Caco-2 (cell line): ENCODE measurements around the gene NHLRC4. TPM values are rescaled to one million over a fixed set of nuclear protein-coding genes. Genes with fewer than 3 reads are reported as not detected.
A peak's percentile ranks its signal among the peaks of the same experiment; 100 is the strongest.

Source experiments
- BruUV-seq: library from RNA; stranded (reverse); fragments of 400-500 nt; replicated peaks from 2 replicates; lab custom pipeline; 2021; lab: Mats Ljungman, UMichigan
- CTCF ChIA-PET: fragments of 300-600 bp; sonication (Branson Sonifier 250); formaldehyde crosslinking; loops from one replicate; lab custom pipeline; 2022; ENCODE audit warnings: antibody characterized with exemption; lab: Charles Lee
- POLR2A ChIA-PET: fragments of 300-600 bp; sonication (Branson Sonifier 250); formaldehyde crosslinking; loops from one replicate; lab custom pipeline; 2022; ENCODE audit warnings: antibody characterized with exemption; lab: Charles Lee
- DNase-seq, 2 experiments: peaks; one replicate each; pipeline versions ENCODE4 v3.0.0 to v3.0.0-alpha.2; 2020 to 2022
- H3K27me3 ChIP-seq: replicated peaks from 2 replicates; pipeline ENCODE4 v1.6.0; 2011; ENCODE audit warnings: low read length; ENCODE audit not compliant: control insufficient read depth, insufficient read depth
- H3K36me3 ChIP-seq: 2 replicates; pipeline ENCODE4 v1.5.1; 2011; ENCODE audit warnings: low read length; ENCODE audit not compliant: control insufficient read depth, insufficient read depth
- H3K4me1 ChIP-seq: fragments of 250-450 bp; sonication (Bioruptor Pico); 2 replicates; pipeline ENCODE4 v1.5.1; 2020; ENCODE audit warnings: mild to moderate bottlenecking
- H3K4me3 ChIP-seq: 2 replicates; pipeline ENCODE4 v1.5.1; 2011; ENCODE audit warnings: low read depth, mild to moderate bottlenecking, control low read depth, low read length
- H3K9me3 ChIP-seq: fragments of 250-450 bp; sonication (Bioruptor Pico); 2 replicates; pipeline ENCODE4 v1.5.1; 2020; ENCODE audit warnings: mild to moderate bottlenecking, moderate library complexity
- H3K27ac Mint-ChIP-seq: one replicate; pipeline ENCODE4 v1.8.0; 2022; ENCODE audit warnings: mixed read lengths; ENCODE audit not compliant: unreplicated experiment
- H3K27me3 Mint-ChIP-seq: one replicate; pipeline ENCODE4 v1.8.0; 2022; ENCODE audit warnings: mixed read lengths; ENCODE audit not compliant: insufficient read depth, unreplicated experiment
- H3K36me3 Mint-ChIP-seq: one replicate; pipeline ENCODE4 v1.8.0; 2022; ENCODE audit warnings: mild to moderate bottlenecking, mixed read lengths; ENCODE audit not compliant: insufficient read depth, unreplicated experiment
- H3K4me1 Mint-ChIP-seq: one replicate; pipeline ENCODE4 v1.8.0; 2022; ENCODE audit warnings: low read depth, mixed read lengths; ENCODE audit not compliant: unreplicated experiment
- H3K4me3 Mint-ChIP-seq: one replicate; pipeline ENCODE4 v1.8.0; 2022; ENCODE audit warnings: mild to moderate bottlenecking, moderate library complexity, mixed read lengths; ENCODE audit not compliant: unreplicated experiment
- H3K9me3 Mint-ChIP-seq: one replicate; pipeline ENCODE4 v1.8.0; 2022; ENCODE audit warnings: mixed read lengths; ENCODE audit not compliant: unreplicated experiment
- CTCF ChIP-seq, 2 experiments: fragments of 200-600 bp in 1 of 2; IDR thresholded peaks; 1 replicate in 1 of 2; 2 replicates in 1 of 2; pipeline versions ENCODE4 v1.5.1 to v1.8.0; 2011 to 2022; ENCODE audit warnings: antibody characterized with exemption in 1 of 2, control low read depth in 1 of 2, inconsistent platforms in 1 of 2, low read depth in 1 of 2, low read length in 1 of 2, mild to moderate bottlenecking in 1 of 2, moderate library complexity in 1 of 2; ENCODE audit not compliant: insufficient read depth in 1 of 2, severe bottlenecking in 1 of 2, unreplicated experiment in 1 of 2
- intact Hi-C: fragments of 100-400 bp; cut with micrococcal nuclease; formaldehyde crosslinking; loops from one replicate; pipeline ENCODE4 v1.10.0; 2022; ENCODE audit not compliant: unreplicated experiment
- total RNA-seq: library from RNA; stranded (reverse); gene quantifications from 2 replicates; pipeline ENCODE4 v1.2.3, GENCODE V29; 2022

NHLRC4 gene
- total RNA-seq, 1 experiment from 2014 or later = not detected

DNA sequence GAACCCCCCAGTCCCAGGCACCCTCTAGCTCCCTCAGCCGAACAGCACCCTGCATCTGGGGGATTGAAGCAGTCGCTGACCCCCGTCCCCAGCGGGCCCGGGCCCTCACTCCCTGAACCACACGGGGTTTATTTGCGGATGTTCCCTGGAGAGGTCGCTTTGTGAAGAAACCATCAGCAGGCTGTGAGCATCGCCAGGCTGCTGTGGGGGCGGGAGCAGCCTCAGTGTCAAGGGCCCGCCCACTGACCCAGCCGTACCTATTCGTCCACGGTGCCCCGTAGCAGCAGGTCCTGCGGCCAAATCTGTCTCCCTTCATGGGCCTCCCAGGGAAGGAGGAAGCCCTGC is 16.6 kb downstream of the NHLRC4 start:
- Mint-ChIP-seq H3K4me3 (no peak overlapping the region), H3K27ac (no peak overlapping the region), H3K4me1 (no peaks in the 10 kb centered on the region), H3K27me3 (no peaks in the 10 kb centered on the region), H3K9me3 (no peaks in the 10 kb centered on the region), H3K36me3 (peaks cover 24% of the 10 kb centered on the region)
- Histone ChIP-seq H3K4me1 (peaks cover 3% of the 10 kb centered on the region; the same call in 1 of the 2 replicates), H3K27me3 (no peaks in the 10 kb centered on the region), H3K36me3 (no peaks in the 10 kb centered on the region; the same call in none of the 2 replicates), H3K9me3 (no peaks in the 10 kb centered on the region), H3K4me3 (no peak overlapping the region)
- BruUV-seq = no TSS peak
- no peak for TF ChIP-seq CTCF (IDR thresholded peaks at IDR 0.05; ENCODE audit: insufficient read depth in 1 of 2, low read depth in 1 of 2, low read length in 1 of 2, severe bottlenecking in 1 of 2, unreplicated experiment in 1 of 2)
- CTCF ChIA-PET = no interaction called here
- no peak for DNase-seq
- intact Hi-C loops = no loop called here
- POLR2A ChIA-PET = no interaction called here

DNA sequence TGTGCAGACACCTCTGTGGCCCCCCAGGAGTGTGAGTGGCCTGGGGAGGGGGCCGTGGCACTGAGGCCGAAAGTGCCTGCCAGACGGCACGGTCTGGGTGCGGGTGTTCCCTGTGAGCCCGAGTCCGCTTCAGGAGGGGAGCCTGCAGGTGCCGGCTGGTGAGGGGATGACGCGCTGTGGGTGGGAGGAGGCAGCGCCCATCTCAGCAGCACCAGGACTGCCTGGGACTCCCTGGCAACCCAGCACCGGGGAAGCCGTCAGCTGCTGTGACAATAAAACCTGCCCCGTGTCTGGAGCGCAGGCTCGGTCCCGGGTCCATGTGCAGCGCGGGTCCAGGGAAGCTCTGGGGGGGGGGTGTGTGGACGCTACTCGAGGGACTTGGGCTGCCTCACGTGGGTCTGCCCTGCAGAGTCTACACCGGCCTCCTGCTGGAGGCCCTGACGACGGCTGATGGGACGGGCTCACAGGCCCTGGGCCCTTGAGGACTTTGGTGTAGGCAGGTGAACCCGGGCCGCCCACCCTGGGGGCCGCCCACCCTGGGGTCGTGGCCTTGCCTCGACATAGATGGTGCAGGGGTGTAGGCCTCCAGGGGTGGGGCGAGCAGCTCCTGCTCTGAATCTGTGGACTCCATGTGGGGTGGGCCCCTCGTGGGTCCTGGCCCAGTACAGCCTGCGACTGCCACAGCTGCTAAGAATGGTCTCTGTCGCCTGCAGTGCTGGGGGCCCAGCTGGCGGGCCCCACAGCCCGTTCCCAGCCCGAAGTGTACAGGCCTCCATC is 17.2 kb downstream of the NHLRC4 start:
- no peak for DNase-seq
- H3K36me3 Mint-ChIP-seq = peaks cover 28% of the 10 kb centered on the region
- Histone ChIP-seq H3K36me3 (no peaks in the 10 kb centered on the region; the same call in none of the 2 replicates), H3K4me1 (peaks cover 3% of the 10 kb centered on the region; the same call in 1 of the 2 replicates), H3K9me3 (no peaks in the 10 kb centered on the region), H3K27me3 (no peaks in the 10 kb centered on the region), H3K4me3 (no peak overlapping the region)
- no peak overlapping the region for H3K4me3 Mint-ChIP-seq
- H3K9me3 Mint-ChIP-seq = no peaks in the 10 kb centered on the region
- no peaks in the 10 kb centered on the region for H3K27me3 Mint-ChIP-seq
- no peak for TF ChIP-seq CTCF (IDR thresholded peaks at IDR 0.05; ENCODE audit: insufficient read depth in 1 of 2, low read depth in 1 of 2, low read length in 1 of 2, severe bottlenecking in 1 of 2, unreplicated experiment in 1 of 2)
- no peak overlapping the region for H3K27ac Mint-ChIP-seq
- H3K4me1 Mint-ChIP-seq = no peaks in the 10 kb centered on the region
- POLR2A ChIA-PET = interaction anchor here (0.5 kb wide), 1 partner anchor 57 kb away, joined by 3 read pairs; no protein-coding TSS in a partner anchor
- BruUV-seq = no TSS peak
- CTCF ChIA-PET = no interaction called here
- intact Hi-C loops = no loop called here

- Histone ChIP-seq H3K36me3 (no peaks in the 10 kb centered on the region; the same call in none of the 2 replicates), H3K27me3 (no peaks in the 10 kb centered on the region), H3K4me1 (peaks cover 3% of the 10 kb centered on the region; the same call in 1 of the 2 replicates), H3K4me3 (no peak overlapping the region), H3K9me3 (no peaks in the 10 kb centered on the region)
- Mint-ChIP-seq H3K4me1 (peaks cover under 1% of the 10 kb centered on the region), H3K27me3 (no peaks in the 10 kb centered on the region), H3K4me3 (no peak overlapping the region), H3K9me3 (no peaks in the 10 kb centered on the region), H3K27ac (no peak overlapping the region), H3K36me3 (peaks cover 39% of the 10 kb centered on the region)
- no peak for TF ChIP-seq CTCF (IDR thresholded peaks at IDR 0.05; ENCODE audit: insufficient read depth in 1 of 2, low read depth in 1 of 2, low read length in 1 of 2, severe bottlenecking in 1 of 2, unreplicated experiment in 1 of 2)
- BruUV-seq = no TSS peak
- CTCF ChIA-PET = interaction anchor here (0.6 to 1.2 kb wide), 3 partner anchors 9 to 203 kb away, joined by 3 to 6 read pairs (median 3); no protein-coding TSS in a partner anchor
- DNase-seq = peak in 1 of 2 experiments; percentile 62
- intact Hi-C loops = loop anchor here (5.0 kb wide), 1 partner anchor 58 kb away; the partner anchor contains the start of gene CAPN15
- POLR2A ChIA-PET = no interaction called here
Observed at GRCh38 chr16:585351-585750, 18.5 kb downstream of the NHLRC4 start.
